Gastrocnemius medialis (tissue), 4 donors: ENCODE measurements around the gene TSPAN7. TPM values are rescaled to one million over a fixed set of nuclear protein-coding genes. Genes with fewer than 3 reads are reported as not detected.

Experiments
- ATAC-seq, 2 donors: fragments of 150-250 bp; one replicate each; pipeline ENCODE4 v1.9.1; 2016
- DNase-seq, 2 donors: peaks; one replicate each; pipeline ENCODE4 v3.0.0-alpha.2; 2019
- H3K27ac ChIP-seq, 4 donors: fragments of 200-600 bp; sonication (generic); 1 replicate in 1 of 4; 2 replicates in 3 of 4; pipeline ENCODE4 v1.5.1; 2016 to 2018; ENCODE audit warnings: mild to moderate bottlenecking in 2 of 4, moderate library complexity in 1 of 4
- H3K27me3 ChIP-seq, 3 donors: fragments of 200-600 bp; sonication (generic) in 2 of 3; 1 replicate in 1 of 3; 2 replicates in 2 of 3; pipeline versions ENCODE4 v1.5.1 to v1.6.0; 2016 to 2019; ENCODE audit warnings: mild to moderate bottlenecking in 1 of 3, moderate library complexity in 1 of 3
- H3K36me3 ChIP-seq, 2 donors: fragments of 200-600 bp; sonication (generic) in 1 of 2; one replicate each; pipeline ENCODE4 v1.5.1; 2017 to 2018
- H3K4me1 ChIP-seq, 2 donors: fragments of 200-600 bp; sonication (generic) in 1 of 2; one replicate each; pipeline ENCODE4 v1.5.1; 2016 to 2017; ENCODE audit warnings: mild to moderate bottlenecking in 2 of 2
- H3K4me3 ChIP-seq, 4 donors: fragments of 200-600 bp; sonication (generic) in 3 of 4; 1 replicate in 1 of 4; 2 replicates in 3 of 4; pipeline ENCODE4 v1.5.1; 2016 to 2019; ENCODE audit warnings: mild to moderate bottlenecking in 2 of 4
- H3K9me3 ChIP-seq, 3 donors: fragments of 200-600 bp; sonication (generic) in 2 of 3; 1 replicate in 1 of 3; 2 replicates in 2 of 3; pipeline ENCODE4 v1.5.1; 2016 to 2019
- POLR2A ChIP-seq, 2 donors: fragments of 450-650 bp; IDR thresholded peaks; one replicate each; pipeline ENCODE4 v1.6.1; 2017; ENCODE audit warnings: antibody characterized with exemption in 2 of 2, mild to moderate bottlenecking in 2 of 2, moderate library complexity in 2 of 2
- in situ Hi-C, 4 donors: fragments of 200-750 bp; cut with MboI; loops; one replicate each; pipeline versions ENCODE4 v1.15.0 to v1.8.0; 2017; ENCODE audit warnings: low sequenced_read_pairs in 4 of 4
- intact Hi-C: fragments of 100-400 bp; cut with DNase I; formaldehyde crosslinking; loops from one replicate; pipeline ENCODE4 v1.15.1; 2023; ENCODE audit warnings: low total_unique reads
- total RNA-seq, 4 donors: library from RNA; depleted of rRNA; stranded (reverse); fragments of >200 nt; gene quantifications; one replicate each; pipeline versions ENCODE4 v1.1.0 to v1.2.3, GENCODE V29; 2016
- TF ChIP-seq, protein P1 (sequence below), 5 experiments: fragments of 450-650 bp in 3 of 5; fragments of 200-600 bp in 2 of 5; sonication (generic) in 2 of 5; IDR thresholded peaks in 4 of 5; conservative IDR thresholded peaks in 1 of 5; 1 replicate in 4 of 5; 2 replicates in 1 of 5; pipeline ENCODE4 v1.5.1; 2016 to 2019; ENCODE audit warnings: antibody characterized with exemption in 5 of 5, mild to moderate bottlenecking in 3 of 5, moderate library complexity in 3 of 5

Gene TSPAN7
- total RNA-seq, 4 donors from 2014 or later, result 38.1 to 288 (median 130) TPM

DNA sequence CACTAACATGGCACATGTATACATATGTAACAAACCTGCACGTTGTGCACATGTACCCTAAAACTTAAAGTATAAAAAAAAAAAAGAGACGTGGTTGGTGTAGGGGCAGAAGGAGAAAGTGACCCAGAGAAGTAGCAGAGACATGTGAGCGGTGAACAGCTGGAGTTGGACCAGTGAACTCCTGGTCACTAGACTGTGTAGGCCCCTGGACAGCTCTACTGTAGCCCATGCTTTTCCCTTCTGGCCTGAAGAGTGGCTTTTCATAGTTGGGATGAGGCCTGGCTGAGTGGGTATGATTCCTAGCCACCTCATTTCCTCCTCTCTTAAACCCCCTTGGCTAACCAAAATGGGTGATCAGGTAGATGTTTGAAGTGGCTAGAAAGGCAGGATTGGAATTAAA lies 16.4 kb downstream of the TSPAN7 start:
- TF ChIP-seq POLR2A (IDR thresholded peaks at IDR 0.05), result no peak
- TF ChIP-seq, protein P1, sequence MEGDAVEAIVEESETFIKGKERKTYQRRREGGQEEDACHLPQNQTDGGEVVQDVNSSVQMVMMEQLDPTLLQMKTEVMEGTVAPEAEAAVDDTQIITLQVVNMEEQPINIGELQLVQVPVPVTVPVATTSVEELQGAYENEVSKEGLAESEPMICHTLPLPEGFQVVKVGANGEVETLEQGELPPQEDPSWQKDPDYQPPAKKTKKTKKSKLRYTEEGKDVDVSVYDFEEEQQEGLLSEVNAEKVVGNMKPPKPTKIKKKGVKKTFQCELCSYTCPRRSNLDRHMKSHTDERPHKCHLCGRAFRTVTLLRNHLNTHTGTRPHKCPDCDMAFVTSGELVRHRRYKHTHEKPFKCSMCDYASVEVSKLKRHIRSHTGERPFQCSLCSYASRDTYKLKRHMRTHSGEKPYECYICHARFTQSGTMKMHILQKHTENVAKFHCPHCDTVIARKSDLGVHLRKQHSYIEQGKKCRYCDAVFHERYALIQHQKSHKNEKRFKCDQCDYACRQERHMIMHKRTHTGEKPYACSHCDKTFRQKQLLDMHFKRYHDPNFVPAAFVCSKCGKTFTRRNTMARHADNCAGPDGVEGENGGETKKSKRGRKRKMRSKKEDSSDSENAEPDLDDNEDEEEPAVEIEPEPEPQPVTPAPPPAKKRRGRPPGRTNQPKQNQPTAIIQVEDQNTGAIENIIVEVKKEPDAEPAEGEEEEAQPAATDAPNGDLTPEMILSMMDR (IDR thresholded peaks at IDR 0.05 in 4 of 5, conservative IDR thresholded peaks at IDR 0.05 in 1 of 5), result no peak

DNA sequence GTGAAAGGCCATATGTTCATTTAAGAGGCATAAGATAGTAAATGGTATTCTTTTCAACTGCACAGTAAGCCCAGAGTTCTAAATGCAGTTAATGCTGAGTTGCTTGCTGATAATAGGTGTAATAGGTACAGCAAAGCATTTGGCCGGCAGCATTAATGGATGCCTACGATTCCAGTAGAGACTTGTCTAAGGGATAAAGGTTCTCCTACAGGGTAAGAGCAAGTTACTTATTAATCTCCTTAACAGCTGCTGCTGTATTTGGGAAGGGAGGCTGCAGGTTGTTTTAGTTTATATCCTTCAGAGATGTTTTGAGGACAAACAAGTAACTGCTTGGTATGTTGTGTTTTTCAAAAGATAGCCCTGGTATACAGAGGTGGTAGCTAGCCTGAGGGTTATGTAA lies 16.8 kb downstream of the TSPAN7 start:
- H3K27ac ChIP-seq, result no peak overlapping the region
- no peaks in the 10 kb centered on the region for H3K36me3 ChIP-seq
- H3K27me3 ChIP-seq, result no peaks in the 10 kb centered on the region
- H3K4me3 ChIP-seq, result no peak overlapping the region
- no peaks in the 10 kb centered on the region for H3K9me3 ChIP-seq
- no peaks in the 10 kb centered on the region for H3K4me1 ChIP-seq
- no peak for ATAC-seq
- in situ Hi-C loops (no loop called here), intact Hi-C loops (no loop called here)
- TF ChIP-seq, protein P1 (IDR thresholded peaks at IDR 0.05 in 4 of 5, conservative IDR thresholded peaks at IDR 0.05 in 1 of 5), result no peak
- TF ChIP-seq POLR2A (IDR thresholded peaks at IDR 0.05), result no peak
- no peak for DNase-seq

More for the DNA sequence above, 16.4 kb downstream of the TSPAN7 start:
- no peak for ATAC-seq
- H3K27ac ChIP-seq, result no peak overlapping the region
- intact Hi-C loops, result no loop called here
- no peaks in the 10 kb centered on the region for H3K36me3 ChIP-seq
- no peaks in the 10 kb centered on the region for H3K9me3 ChIP-seq
- no peak overlapping the region for H3K4me3 ChIP-seq
- in situ Hi-C loops, result no loop called here
- H3K27me3 ChIP-seq, result no peaks in the 10 kb centered on the region
- H3K4me1 ChIP-seq, result no peaks in the 10 kb centered on the region
- DNase-seq, result no peak

DNA sequence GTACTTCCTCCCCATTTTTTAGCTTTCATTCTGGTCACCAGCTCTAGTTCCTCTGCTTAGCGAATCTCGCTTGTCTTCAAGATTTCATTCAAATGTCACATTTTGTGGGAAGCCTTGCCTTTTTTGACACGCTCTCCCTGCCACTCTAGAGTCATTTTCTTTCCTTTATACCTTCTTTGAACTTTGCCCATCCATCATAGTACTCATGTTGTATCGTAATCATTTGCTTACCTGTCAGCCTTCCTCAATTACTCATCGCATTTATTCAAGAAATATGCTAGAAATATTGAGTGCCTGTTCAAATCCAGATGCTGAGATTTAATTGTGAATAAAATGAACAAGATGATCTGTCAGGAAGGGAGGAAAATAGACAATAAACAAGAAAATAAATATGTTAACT lies 21.8 kb downstream of the TSPAN7 start:
- intact Hi-C loops (no loop called here), in situ Hi-C loops (no loop called here)
- Histone ChIP-seq H3K9me3 (no peaks in the 10 kb centered on the region), H3K4me1 (no peaks in the 10 kb centered on the region), H3K27me3 (no peaks in the 10 kb centered on the region), H3K27ac (no peak overlapping the region), H3K4me3 (no peak overlapping the region), H3K36me3 (no peaks in the 10 kb centered on the region)
- no peak for ATAC-seq
- DNase-seq, result no peak
- TF ChIP-seq, protein P1 (IDR thresholded peaks at IDR 0.05 in 4 of 5, conservative IDR thresholded peaks at IDR 0.05 in 1 of 5), result no peak
- TF ChIP-seq POLR2A (IDR thresholded peaks at IDR 0.05), result no peak

GRCh38 chrX:38594434-38594833 lies 33.1 kb downstream of the TSPAN7 start:
- TF ChIP-seq POLR2A (IDR thresholded peaks at IDR 0.05), result no peak
- TF ChIP-seq, protein P1 (IDR thresholded peaks at IDR 0.05 in 4 of 5, conservative IDR thresholded peaks at IDR 0.05 in 1 of 5), result no peak
- ATAC-seq (no peak), DNase-seq (no peak)
- H3K27ac ChIP-seq, result no peak overlapping the region
- intact Hi-C loops (no loop called here), in situ Hi-C loops (no loop called here)
- H3K36me3 ChIP-seq, result peaks cover 0 to 12% of the 10 kb centered on the region in 2 donors
- H3K9me3 ChIP-seq, result no peaks in the 10 kb centered on the region
- H3K27me3 ChIP-seq, result no peaks in the 10 kb centered on the region
- H3K4me3 ChIP-seq, result no peak overlapping the region
- no peaks in the 10 kb centered on the region for H3K4me1 ChIP-seq

- intact Hi-C loops, result no loop called here
- in situ Hi-C loops, result no loop called here
- DNase-seq, result no peak
- H3K27me3 ChIP-seq, result no peaks in the 10 kb centered on the region
- H3K36me3 ChIP-seq, result peaks cover 0 to 12% of the 10 kb centered on the region in 2 donors
- H3K4me1 ChIP-seq, result peaks cover 2 to 10% of the 10 kb centered on the region in 2 donors
- ATAC-seq, result no peak
- no peak overlapping the region for H3K4me3 ChIP-seq
- H3K9me3 ChIP-seq, result no peaks in the 10 kb centered on the region
- TF ChIP-seq, protein P1 (IDR thresholded peaks at IDR 0.05 in 4 of 5, conservative IDR thresholded peaks at IDR 0.05 in 1 of 5), result no peak
- TF ChIP-seq POLR2A (IDR thresholded peaks at IDR 0.05), result no peak
- H3K27ac ChIP-seq, result no peak overlapping the region
Observed at GRCh38 chrX:38595801-38596200, 34.5 kb downstream of the TSPAN7 start.
